DMS 273 (cell line): ENCODE results near the gene B3GNT8.
"Not testable (repeated sequence)": the region's sequence is repeated elsewhere in the genome, so short reads cannot be mapped to it uniquely, and the experiment has no call there.

ENCODE experiments used
- DNase-seq: peaks from one replicate; lab custom pipeline; 2025; ENCODE audit not compliant: unreplicated experiment; lab: John Stamatoyannopoulos, UW

Gene B3GNT8

GRCh38 chr19:41437944-41438574, 10.9 kb upstream of the B3GNT8 start:
- no peak for DNase-seq

DNA sequence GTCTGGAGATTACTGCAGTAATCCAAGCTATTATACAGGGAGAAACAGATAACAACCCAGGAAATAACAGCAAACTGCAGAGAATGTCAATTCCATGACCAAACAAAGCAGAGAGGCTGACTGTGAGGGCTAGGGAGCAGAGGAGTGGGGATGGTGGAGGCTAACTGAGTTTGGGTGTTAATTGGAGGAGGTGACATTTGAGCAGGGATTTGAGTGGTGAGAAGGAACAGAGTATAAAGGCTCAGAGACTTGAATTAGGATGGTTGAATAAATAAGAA, 9.4 kb upstream of the B3GNT8 start:
- DNase-seq = no peak

- DNase-seq = no peak
Observed at GRCh38 chr19:41435936-41436673, 8.9 kb upstream of the B3GNT8 start.

- not testable (repeated sequence) for DNase-seq
Observed at GRCh38 chr19:41435376-41435775, 8.2 kb upstream of the B3GNT8 start.

- no peak for DNase-seq
Observed at GRCh38 chr19:41434450-41434849, 7.3 kb upstream of the B3GNT8 start.

- DNase-seq = no peak
Observed at GRCh38 chr19:41433171-41433570, 6.0 kb upstream of the B3GNT8 start.

DNA sequence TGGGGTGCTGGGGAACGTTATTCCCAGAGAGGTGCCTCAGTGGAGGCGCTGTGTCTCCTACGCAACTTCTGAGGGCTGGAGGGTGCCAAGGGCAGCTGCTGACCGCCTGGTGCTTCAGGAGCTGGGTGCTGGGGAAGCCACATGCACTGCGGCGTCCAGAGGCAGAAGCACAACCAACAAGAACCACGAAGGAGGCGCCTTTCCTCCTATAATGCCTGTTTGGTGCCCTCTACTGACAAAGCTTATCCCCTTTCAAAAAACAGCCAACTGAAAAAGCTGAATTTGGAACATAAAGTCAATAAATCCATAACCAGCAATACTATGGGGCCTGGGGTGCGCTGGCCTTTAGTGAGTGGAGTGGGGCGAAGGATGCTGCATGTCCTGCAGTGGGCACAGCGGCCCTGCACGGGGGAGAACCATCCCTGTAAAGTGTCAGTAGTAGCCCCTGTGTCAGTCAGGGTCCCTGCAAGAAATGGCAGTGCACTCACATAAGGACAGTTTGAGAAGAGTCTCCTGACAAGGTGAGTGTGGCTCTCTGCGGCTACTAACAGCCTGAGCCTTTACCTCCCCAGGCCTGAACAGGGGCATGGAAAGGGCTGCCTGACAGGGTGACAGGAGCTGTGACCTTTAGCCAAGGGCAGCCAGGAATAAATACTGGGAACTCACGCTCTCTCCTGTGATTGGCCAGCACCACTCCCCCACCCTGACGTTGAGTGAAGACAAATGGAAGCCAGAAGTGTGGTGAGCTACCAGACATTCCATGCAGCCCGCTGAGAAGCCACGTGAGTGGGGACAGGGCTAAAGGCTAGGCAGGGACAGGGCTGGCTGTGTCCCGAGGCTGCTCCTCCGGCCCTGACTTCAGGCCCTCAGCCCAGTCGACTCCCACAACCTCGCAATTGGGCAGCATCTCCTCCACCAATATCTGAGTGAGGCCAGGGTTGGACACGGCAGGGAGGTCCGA, 4.5 kb upstream of the B3GNT8 start:
- DNase-seq = peak; percentile 59

- DNase-seq = no peak
Observed at GRCh38 chr19:41430922-41431321, 3.7 kb upstream of the B3GNT8 start.

DNA sequence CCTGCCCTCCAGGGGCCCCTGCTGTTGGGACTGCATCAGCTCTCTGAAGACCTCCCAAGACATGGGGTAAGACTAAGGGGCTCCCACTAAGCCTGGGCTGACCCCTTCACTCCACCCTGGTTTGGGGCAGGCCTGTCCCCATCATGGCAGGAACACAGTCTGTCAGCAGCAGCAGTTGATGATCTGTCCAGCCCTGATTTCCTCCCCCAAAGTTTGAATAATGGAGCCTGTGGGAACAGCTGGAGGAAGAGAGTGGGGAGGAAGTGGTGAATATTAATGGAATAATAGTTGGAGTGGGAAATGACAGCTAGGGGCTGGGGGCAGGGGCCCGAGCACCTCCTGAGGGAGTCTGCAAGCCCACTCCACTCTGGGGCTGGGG, 1.3 kb upstream of the B3GNT8 start:
- peak; percentile 65 for DNase-seq

DNA sequence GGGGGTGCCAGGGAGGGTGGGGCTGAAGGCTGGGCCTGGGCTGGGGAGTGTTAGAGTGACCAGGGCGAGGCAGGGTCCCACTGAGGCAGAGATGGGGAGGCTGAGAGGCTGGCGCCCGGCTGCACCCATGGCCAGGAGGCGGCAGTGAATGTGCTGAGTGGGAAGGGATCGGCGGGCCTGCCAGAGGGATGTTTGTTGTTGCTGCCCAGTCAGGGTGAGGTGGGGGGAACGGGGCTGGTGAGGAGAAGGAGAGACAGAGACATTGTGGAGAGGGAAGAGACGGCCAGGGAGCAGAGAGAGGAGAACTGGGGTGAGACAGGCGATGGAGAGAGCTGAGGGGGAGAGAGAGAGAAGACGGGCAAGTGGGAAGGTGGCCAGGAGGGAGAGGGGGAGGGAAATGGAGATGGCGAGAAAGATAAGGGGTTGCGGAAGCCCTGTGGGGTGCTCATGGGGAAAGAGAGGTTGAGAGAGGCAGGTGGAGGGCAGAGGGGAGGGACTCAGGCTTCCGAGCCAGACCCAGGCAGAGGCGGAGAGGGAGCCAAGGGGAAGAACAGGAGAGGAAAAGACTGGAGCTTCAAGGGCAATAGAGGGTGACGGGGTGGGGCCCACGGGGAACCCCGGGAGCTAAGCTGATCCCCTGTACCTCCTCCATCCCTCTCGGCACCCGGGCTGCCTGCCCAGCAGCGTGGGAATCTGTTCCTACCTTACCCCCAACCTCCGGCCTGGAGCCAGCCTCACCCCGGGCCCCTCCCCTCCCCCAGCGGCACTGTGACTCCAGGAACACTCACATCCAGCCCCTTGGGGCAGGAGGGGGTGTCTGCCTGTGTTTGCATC, 690 bp upstream of the B3GNT8 start:
- DNase-seq = peak; percentile 83

DNA sequence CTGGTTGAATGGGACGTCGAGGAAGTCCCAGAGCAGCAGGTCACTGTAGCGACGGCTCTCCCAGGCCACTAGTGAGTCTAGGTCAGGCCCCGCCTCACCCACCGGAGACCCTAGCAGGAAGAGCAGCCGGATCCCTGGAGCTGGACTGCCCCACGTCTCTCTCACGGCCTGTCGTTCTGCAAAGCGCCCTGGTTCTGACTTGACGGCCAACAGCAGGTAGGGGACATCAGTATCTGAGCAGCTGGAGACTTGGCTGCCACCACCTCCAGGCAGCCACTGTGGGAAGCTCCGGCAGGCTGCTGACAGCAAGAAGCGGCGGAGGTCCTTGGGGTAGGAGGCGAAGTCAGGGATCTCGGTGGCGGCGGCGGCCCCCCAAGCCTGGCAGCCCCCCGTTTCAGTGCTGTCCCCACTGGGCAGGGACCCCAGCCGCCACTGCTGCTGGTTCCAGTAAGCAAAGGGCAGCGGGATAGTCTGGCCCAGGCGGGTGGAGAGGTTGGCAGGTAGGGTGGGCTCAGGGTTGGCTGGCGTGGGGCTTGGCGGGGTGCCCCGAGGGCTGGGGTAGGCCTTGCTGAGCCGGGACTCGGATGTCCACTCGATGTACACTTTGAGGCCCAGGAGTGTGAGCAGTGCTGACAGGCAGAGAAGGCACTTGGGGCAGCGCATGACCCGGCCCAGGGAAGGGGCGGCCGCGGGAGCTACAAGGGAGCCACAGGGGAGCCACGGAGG, 895 bp downstream of the B3GNT8 start:
- no peak for DNase-seq

DNA sequence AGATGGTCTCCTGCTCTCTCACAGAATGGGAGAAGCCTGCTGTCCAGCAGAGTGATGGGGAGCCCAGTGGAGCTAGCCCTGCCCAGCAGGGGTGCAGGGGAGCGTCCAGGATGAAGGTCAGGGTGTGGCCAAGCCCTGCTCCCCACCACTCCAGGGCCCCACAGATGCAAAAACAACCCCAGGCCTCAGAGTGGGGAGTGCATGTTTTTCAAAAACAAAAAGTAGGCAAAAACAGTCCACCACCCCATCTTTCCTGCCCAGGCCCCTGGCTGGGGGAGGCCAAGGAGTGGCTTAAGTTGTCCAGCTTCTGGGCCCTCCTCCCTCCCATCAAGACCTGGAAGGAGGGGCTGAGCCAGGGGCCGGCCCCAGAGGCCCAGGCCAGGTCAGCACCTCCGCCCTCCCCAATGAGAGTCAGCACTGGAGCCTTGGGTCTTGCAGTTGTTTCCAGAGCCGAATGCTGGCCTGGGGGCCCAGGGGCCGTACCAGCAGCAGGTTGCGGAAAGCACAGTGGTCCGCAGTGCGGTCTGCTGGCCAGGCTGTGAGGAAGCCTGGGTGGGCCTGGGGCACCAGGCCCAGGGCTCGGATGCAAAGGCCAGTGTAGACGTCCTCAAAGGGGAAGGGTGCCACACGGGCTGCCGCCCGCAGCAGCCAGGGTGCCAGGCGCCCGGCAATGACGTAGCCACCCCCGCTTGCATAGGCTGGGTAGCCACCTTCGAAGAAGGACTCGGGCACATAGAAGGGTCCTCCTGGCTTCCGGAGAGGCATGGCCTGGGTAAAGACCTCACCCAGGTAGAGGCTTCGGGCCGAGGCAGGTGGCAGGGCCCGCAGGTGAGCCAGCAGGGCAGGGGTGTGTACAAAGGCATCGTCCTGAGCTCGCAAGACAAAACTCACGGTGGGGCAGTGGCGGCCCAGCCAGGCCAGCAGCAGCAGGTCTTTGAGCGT, 1.7 kb downstream of the B3GNT8 start:
- DNase-seq = no peak

GRCh38 chr19:41424335-41425173, 2.6 kb downstream of the B3GNT8 start:
- DNase-seq = no peak

DNA sequence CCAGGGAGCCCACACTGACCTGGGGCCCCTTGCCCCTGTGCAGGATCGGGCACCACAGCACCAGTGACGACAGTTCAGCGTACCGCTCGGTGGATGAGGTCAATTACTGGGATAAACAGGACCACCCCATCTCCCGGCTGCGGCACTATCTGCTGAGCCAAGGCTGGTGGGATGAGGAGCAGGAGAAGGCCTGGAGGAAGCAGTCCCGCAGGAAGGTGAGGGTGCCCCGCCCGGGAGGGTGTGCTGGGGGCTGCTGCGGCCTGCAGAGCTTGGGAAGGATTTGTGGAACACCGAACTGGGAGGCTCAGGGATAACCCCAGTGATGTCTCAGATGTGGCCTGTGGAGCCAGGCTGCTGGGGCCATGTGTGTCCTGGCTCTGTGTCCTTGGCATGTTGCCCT, 4.2 kb downstream of the B3GNT8 start:
- no peak for DNase-seq

DNA sequence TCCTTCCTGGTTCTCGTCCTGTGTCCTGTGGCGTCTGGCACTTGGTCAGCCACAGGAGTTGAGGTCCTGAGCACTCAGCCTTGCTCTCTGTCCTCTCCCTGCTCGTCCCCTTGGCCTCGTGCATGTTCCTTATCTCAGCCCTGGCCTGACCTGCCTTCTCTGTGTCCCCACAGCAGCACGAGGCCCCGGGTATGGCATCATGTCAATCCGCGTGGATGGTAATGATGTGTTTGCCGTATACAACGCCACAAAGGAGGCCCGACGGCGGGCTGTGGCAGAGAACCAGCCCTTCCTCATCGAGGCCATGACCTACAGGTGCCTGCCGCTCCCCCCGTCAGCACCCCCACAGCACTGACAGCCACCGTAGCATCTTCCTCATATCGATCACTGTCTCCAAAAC, 4.7 kb downstream of the B3GNT8 start:
- DNase-seq = no peak

DNA sequence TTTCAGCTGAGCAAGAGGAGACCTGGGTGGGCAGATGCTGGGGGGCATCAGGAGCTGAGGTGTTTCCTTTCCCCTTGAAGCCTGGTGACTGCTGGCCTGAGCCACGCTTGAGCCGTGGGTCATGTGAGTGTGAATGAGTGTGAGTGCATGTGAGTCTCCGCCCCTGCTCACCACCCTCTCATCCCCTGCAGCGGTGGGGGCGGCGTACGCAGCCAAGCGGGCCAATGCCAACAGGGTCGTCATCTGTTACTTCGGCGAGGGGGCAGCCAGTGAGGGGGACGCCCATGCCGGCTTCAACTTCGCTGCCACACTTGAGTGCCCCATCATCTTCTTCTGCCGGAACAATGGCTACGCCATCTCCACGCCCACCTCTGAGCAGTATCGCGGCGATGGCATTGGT, 5.2 kb downstream of the B3GNT8 start:
- DNase-seq = no peak

DNA sequence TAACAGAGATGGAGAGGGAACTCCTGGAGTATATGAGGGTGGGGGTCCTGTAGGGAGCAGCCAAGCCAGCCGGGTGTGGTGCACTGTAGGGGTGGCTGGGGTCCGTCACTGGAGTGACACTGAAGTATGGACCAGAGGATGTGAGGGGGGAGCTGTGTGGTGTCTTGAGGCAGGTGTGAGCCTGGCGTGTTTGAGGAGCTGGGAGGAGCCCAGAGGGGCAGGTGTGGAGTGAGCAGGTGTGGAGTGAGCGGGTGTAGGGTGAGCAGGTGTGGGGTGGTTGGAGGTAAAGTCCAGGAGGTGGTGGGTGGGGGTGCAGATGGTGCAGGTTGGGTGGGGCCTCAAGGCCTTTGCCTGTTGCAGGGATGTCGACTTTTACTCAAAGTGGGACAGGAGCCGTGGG, 5.9 kb downstream of the B3GNT8 start:
- no peak for DNase-seq

- no peak for DNase-seq
Observed at GRCh38 chr19:41420101-41420880, 6.9 kb downstream of the B3GNT8 start.
